SH-SY5Y (cell line): Measurements from ENCODE around the gene MAP4K1.

Experiments used
- GATA2 ChIP-seq: IDR thresholded peaks from 2 replicates; pipeline ENCODE4 v1.6.1; 2011; ENCODE audit warnings: mild to moderate bottlenecking, low read depth, low read length
- GATA3 ChIP-seq: IDR thresholded peaks from 2 replicates; pipeline ENCODE4 v1.6.1; 2011; ENCODE audit warnings: low read depth, mild to moderate bottlenecking, low read length, moderate library complexity

- TF ChIP-seq GATA3 (no peak), GATA2 (no peak)
These were observed 20.7 kb upstream of the MAP4K1 start for GRCh38 chr19:38638461-38638860.
